HepG2 (cell line): Measurements from ENCODE around the gene BAZ1A. TPM values are rescaled to one million over a fixed set of nuclear protein-coding genes. Genes with fewer than 3 reads are reported as not detected.

Source experiments
- DMTF1 ChIP-seq: sonication (generic); formaldehyde crosslinking; IDR thresholded peaks from 2 replicates; pipeline ENCODE4 v1.4.0; 2020; ENCODE audit warnings: mild to moderate bottlenecking, missing genetic modification reagents
- DR1 ChIP-seq: sonication (generic); formaldehyde crosslinking; IDR thresholded peaks from 2 replicates; pipeline ENCODE4 v1.8.0; 2021; ENCODE audit warnings: mild to moderate bottlenecking, missing genetic modification reagents, inconsistent platforms
- ETV5 ChIP-seq: IDR thresholded peaks from 2 replicates; pipeline ENCODE4 v1.6.1; 2018; ENCODE audit warnings: missing biosample characterization, missing genetic modification reagents, inconsistent platforms, borderline replicate concordance
- ETV6 ChIP-seq: sonication (generic); formaldehyde crosslinking; conservative IDR thresholded peaks from 2 replicates; pipeline ENCODE4 v1.4.0; 2020; ENCODE audit warnings: missing genetic modification reagents
- IRX3 ChIP-seq: sonication (generic); formaldehyde crosslinking; IDR thresholded peaks from 2 replicates; pipeline ENCODE4 v1.8.1; 2023; ENCODE audit warnings: mild to moderate bottlenecking, low read depth, missing genetic modification reagents, borderline replicate concordance
- KAT8 ChIP-seq: IDR thresholded peaks from 2 replicates; pipeline ENCODE4 v1.6.1; 2016; ENCODE audit warnings: missing genetic modification reagents, missing compliant biosample characterization
- KDM4B ChIP-seq: sonication (generic); formaldehyde crosslinking; IDR thresholded peaks from 2 replicates; pipeline ENCODE4 v1.4.0; 2020; ENCODE audit warnings: missing genetic modification reagents
- MXD3 ChIP-seq: IDR thresholded peaks from 2 replicates; pipeline ENCODE4 v1.6.1; 2016; ENCODE audit warnings: mild to moderate bottlenecking, missing biosample characterization, missing genetic modification reagents
- NKX3-1 ChIP-seq: sonication (generic); formaldehyde crosslinking; IDR thresholded peaks from 2 replicates; pipeline ENCODE4 v1.5.0; 2020; ENCODE audit warnings: missing genetic modification reagents
- SNAPC2 ChIP-seq: sonication (generic); formaldehyde crosslinking; IDR thresholded peaks from 2 replicates; pipeline ENCODE4 v1.8.1; 2022; ENCODE audit warnings: mild to moderate bottlenecking, missing genetic modification reagents
- SYNCRIP ChIP-seq: fragments of 200-400 bp; formaldehyde crosslinking; IDR thresholded peaks from 2 replicates; pipeline ENCODE4 v1.6.1; 2018; ENCODE audit warnings: mild to moderate bottlenecking, low read depth, low read length; ENCODE audit not compliant: insufficient read depth
- TGIF2 ChIP-seq: IDR thresholded peaks from 2 replicates; pipeline ENCODE4 v1.6.1; 2016; ENCODE audit warnings: control low read depth, missing compliant biosample characterization
- ZC3H13 ChIP-seq: sonication (generic); formaldehyde crosslinking; IDR thresholded peaks from 2 replicates; pipeline ENCODE4 v1.8.1; 2023; ENCODE audit warnings: mild to moderate bottlenecking, missing genetic modification reagents, moderate library complexity
- ZC3H4 ChIP-seq: sonication (generic); formaldehyde crosslinking; IDR thresholded peaks from 2 replicates; pipeline ENCODE4 v1.4.0; 2020; ENCODE audit warnings: missing genetic modification reagents, borderline replicate concordance
- ZKSCAN1 ChIP-seq: fragments of 150-350 bp; IDR thresholded peaks from 2 replicates; pipeline ENCODE4 v1.6.1; 2014; ENCODE audit warnings: low read length
- ZNF207 ChIP-seq: fragments of 450-650 bp; IDR thresholded peaks from 2 replicates; pipeline ENCODE4 v1.6.1; 2016; ENCODE audit warnings: antibody characterized with exemption, borderline replicate concordance
- ZNF256 ChIP-seq: sonication (generic); formaldehyde crosslinking; conservative IDR thresholded peaks from 2 replicates; pipeline ENCODE4 v1.4.0; 2020; ENCODE audit warnings: missing genetic modification reagents
- ZNF512 ChIP-seq: sonication (generic); formaldehyde crosslinking; IDR thresholded peaks from 2 replicates; pipeline ENCODE4 v1.4.0; 2020; ENCODE audit warnings: mild to moderate bottlenecking, missing genetic modification reagents
- ZNF530 ChIP-seq: sonication (generic); formaldehyde crosslinking; IDR thresholded peaks from 2 replicates; pipeline ENCODE4 v1.5.0; 2020; ENCODE audit warnings: low read depth, mild to moderate bottlenecking, missing genetic modification reagents
- ZNF589 ChIP-seq: sonication (generic); formaldehyde crosslinking; conservative IDR thresholded peaks from 2 replicates; pipeline ENCODE4 v1.8.0; 2022; ENCODE audit warnings: mild to moderate bottlenecking, moderate library complexity, missing genetic modification reagents
- ZNF614 ChIP-seq: IDR thresholded peaks from 2 replicates; pipeline ENCODE4 v1.6.1; 2018; ENCODE audit warnings: missing biosample characterization, missing genetic modification reagents, inconsistent platforms, borderline replicate concordance
- ZNF616 ChIP-seq: sonication (generic); formaldehyde crosslinking; IDR thresholded peaks from 2 replicates; pipeline ENCODE4 v1.5.0; 2020; ENCODE audit warnings: low read depth, mild to moderate bottlenecking, missing genetic modification reagents
- ZNF770 ChIP-seq: sonication (generic); formaldehyde crosslinking; IDR thresholded peaks from 2 replicates; pipeline ENCODE4 v1.5.0; 2020; ENCODE audit warnings: mild to moderate bottlenecking, missing genetic modification reagents
- ZNF83 ChIP-seq: sonication (generic); formaldehyde crosslinking; IDR thresholded peaks from 2 replicates; pipeline ENCODE4 v1.4.0; 2020; ENCODE audit warnings: missing genetic modification reagents, mild to moderate bottlenecking, borderline replicate concordance
- polyA plus RNA-seq, 8 experiments: library from polyadenylated mRNA; depleted of rRNA in 3 of 8; stranded (reverse) in 7 of 8; unstranded in 1 of 8; fragments of >200 nt; fragmentation: Illumina TruSeq in 4 of 8; extraction: Trizol in 4 of 8; gene quantifications; 2 replicates each; pipeline versions ENCODE4 v1.2.1 to v1.2.3, GENCODE V29; 2011 to 2016; ENCODE audit warnings: low read depth in 4 of 8, missing spikeins in 1 of 8, mixed read lengths in 1 of 8; ENCODE audit not compliant: insufficient read depth in 1 of 8
- total RNA-seq, 5 experiments: library from RNA; depleted of rRNA; stranded (reverse); fragments of >200 nt; fragmentation: Illumina TruSeq; extraction: Trizol; gene quantifications; 2 replicates each; pipeline ENCODE4 v1.2.3, GENCODE V29; 2016; ENCODE audit warnings: low read depth in 1 of 5

The BAZ1A gene
- total and polyA plus RNA-seq, 2 of the 13 experiments (the other 11 are each of a cell fraction or from before 2014, with no cell fraction given): 20.9 to 56.8 TPM

- TF ChIP-seq ZNF770 (CRISPR knock-in tag) (peak; percentile 82), ZNF614 (CRISPR knock-in tag) (peak; percentile 89; the same call in 1 of the 2 replicates), DMTF1 (no peak; the same call in 1 of the 2 replicates), SNAPC2 (no peak), ETV6 (CRISPR knock-in tag) (peak; percentile 83), SYNCRIP (no peak), ETV5 (CRISPR knock-in tag) (0 out of 2 replicates have a peak, but pooled peaks have one; percentile 18), KDM4B (CRISPR knock-in tag) (no peak; the same call in none of the 2 replicates), MXD3 (peak; percentile 96), ZKSCAN1 (no peak), ZNF207 (no peak), ZNF589 (CRISPR knock-in tag) (peak; percentile 79; the same call in 1 of the 2 replicates), ZNF512 (CRISPR knock-in tag) (no peak), ZNF530 (CRISPR knock-in tag) (no peak), DR1 (CRISPR knock-in tag) (peak; percentile 74; the same call in 1 of the 2 replicates), ZNF83 (no peak), ZNF616 (CRISPR knock-in tag) (no peak), TGIF2 (CRISPR knock-in tag) (peak; percentile 58; the same call in 1 of the 2 replicates), ZC3H13 (peak; percentile 74; the same call in 1 of the 2 replicates), ZNF256 (0 out of 2 replicates have a peak, but pooled peaks have one; percentile 7), KAT8 (peak; percentile 80), ZC3H4 (CRISPR knock-in tag) (no peak), IRX3 (CRISPR knock-in tag) (no peak), NKX3-1 (peak; percentile 34; the same call in 1 of the 2 replicates)
Observed at GRCh38 chr14:34714320-34715126, 160.6 kb downstream of the BAZ1A start, which contains the start of gene CFL2 (continued).
